Activated CD4-positive, alpha-beta T cell treated with anti-CD3 and anti-CD28 coated beads, Interleukin-2, amount 10 ng/mL, durations not matched to agents 24 days and 14 days (primary cell): ENCODE measurements around the gene PLXNB2. TPM values are rescaled to one million over a fixed set of nuclear protein-coding genes. Genes with fewer than 3 reads are reported as not detected.

Experiments used
- DNase-seq: peaks from one replicate; pipeline ENCODE4 v3.0.0; 2022
- H3K27ac Mint-ChIP-seq: one replicate; pipeline ENCODE4 v1.8.0; 2022; ENCODE audit warnings: mild to moderate bottlenecking, mixed read lengths
- H3K27me3 Mint-ChIP-seq: one replicate; pipeline ENCODE4 v1.8.0; 2022; ENCODE audit warnings: mixed read lengths
- H3K36me3 Mint-ChIP-seq: one replicate; pipeline ENCODE4 v1.8.0; 2022; ENCODE audit warnings: low read depth, mild to moderate bottlenecking, mixed read lengths
- H3K4me1 Mint-ChIP-seq: one replicate; pipeline ENCODE4 v1.8.0; 2021; ENCODE audit warnings: mixed read lengths
- H3K4me3 Mint-ChIP-seq: one replicate; pipeline ENCODE4 v1.8.0; 2022; ENCODE audit warnings: mild to moderate bottlenecking, moderate library complexity, mixed read lengths
- H3K9me3 Mint-ChIP-seq: one replicate; pipeline ENCODE4 v1.8.0; 2021; ENCODE audit warnings: mixed read lengths
- intact Hi-C: fragments of 100-400 bp; cut with micrococcal nuclease; formaldehyde crosslinking; loops from one replicate; pipeline ENCODE4 v1.15.1; 2023
- total RNA-seq: library from RNA; stranded (reverse); gene quantifications from 2 replicates; pipeline ENCODE4 v1.2.3, GENCODE V29; 2022

The PLXNB2 gene
- total RNA-seq, 1 donor from 2014 or later: 9.5 TPM

DNA sequence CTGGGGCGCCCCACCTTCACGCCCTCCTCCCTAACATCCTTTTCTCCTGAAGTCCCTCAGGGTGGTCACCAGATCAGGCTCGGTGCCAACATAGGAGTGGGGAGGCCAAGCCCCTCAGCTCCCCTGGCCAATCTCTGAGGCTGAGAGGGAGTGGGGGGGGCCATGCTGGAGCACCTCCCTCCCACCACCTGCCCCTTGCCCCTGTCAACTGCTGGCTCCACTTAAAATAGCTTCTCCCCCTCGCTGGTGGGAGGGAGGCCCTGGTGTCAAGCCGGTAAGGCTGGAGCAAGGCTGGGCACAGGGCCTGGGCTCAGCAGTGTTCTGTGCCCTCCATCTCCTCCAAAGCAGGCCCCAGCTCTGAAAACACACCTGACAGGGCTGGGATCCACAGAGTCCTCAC, 4.9 kb downstream of the PLXNB2 start:
- intact Hi-C loops: no loop called here
- no peak for DNase-seq
- peaks cover 19% of the 10 kb centered on the region for H3K27me3 Mint-ChIP-seq
- no peaks in the 10 kb centered on the region for H3K36me3 Mint-ChIP-seq
- H3K4me3 Mint-ChIP-seq: no peak overlapping the region
- no peaks in the 10 kb centered on the region for H3K9me3 Mint-ChIP-seq
- H3K27ac Mint-ChIP-seq: no peak overlapping the region
- peaks cover 8% of the 10 kb centered on the region for H3K4me1 Mint-ChIP-seq

DNA sequence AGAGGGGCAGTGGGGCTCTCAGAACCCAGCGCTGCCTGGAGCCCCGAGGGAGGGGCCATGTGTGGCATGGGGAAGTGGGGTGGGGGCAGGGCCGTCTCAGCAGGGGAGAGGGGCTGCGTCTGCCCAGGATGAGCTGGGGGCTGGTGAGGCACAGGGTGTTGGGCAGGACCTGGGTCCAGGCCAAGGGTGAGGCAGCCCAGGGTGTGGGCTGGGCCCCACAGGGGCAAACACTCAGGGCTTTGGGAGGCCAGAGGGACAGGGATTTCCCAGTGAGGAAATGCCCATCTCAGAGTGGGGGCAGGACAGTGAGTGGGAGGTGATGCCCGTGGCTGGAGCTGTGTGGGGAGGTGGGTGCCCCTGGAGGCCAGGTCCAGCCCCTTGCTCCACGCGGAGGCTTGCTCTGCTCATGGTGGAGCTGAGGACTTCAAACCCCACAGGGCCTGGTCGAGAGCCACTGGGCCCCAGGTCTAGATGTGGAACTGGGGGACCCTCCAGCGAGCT, 5.4 kb downstream of the PLXNB2 start:
- H3K4me3 Mint-ChIP-seq: no peak overlapping the region
- no peaks in the 10 kb centered on the region for H3K36me3 Mint-ChIP-seq
- no peaks in the 10 kb centered on the region for H3K9me3 Mint-ChIP-seq
- intact Hi-C loops: no loop called here
- DNase-seq: no peak
- peaks cover 19% of the 10 kb centered on the region for H3K27me3 Mint-ChIP-seq
- H3K27ac Mint-ChIP-seq: no peak overlapping the region
- peaks cover 8% of the 10 kb centered on the region for H3K4me1 Mint-ChIP-seq

DNA sequence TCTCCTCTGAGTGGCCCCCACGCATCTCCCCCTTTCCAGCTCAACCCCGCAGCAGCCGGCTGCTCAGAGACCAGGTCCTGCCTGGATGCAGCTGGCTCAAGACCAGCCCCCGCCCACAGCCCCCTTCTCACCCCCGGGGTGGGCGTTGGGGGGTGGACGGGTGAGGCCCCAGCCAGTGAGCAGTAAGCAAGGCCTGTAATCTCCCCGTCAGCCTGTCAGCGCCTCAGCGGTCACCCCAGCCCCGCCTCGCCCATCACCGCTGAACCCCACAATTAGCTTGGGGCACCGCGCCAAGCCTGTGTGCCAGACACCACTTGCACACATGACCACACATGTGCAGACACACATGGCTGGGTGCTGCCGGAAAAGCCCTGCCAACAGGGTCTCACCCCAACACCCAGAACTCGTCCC, 5.9 kb downstream of the PLXNB2 start:
- peaks cover 8% of the 10 kb centered on the region for H3K4me1 Mint-ChIP-seq

DNA sequence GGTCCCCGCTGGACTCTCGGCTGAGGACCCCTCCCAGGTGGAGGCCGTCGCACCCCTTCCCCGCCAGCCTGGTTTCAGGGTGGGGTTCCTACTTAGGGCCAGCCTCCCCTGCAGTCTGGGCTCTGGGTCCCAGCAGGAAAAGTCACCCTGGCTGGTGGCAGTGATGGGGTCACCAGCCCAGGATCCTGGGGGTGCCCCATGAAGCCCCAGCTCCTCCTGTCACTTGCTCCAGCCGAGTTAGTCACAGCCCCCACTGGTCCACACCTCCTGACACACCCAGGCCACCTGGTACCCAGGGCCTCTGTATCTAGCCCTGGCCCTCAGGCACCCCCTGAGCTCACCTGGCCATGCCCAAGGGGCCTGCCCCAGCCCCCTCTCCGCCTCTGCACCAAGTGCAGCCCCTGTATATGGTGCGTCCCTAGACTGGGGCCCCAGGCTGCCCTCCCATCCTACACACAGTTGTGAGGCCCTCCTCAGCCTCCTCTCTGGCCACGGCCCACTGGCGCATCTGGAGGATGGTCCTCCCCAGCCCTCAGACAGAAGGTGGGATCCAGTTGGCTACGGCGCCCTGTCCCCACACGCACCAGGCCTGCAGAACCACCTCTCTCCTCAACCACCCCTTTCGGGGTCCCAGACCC, 6.7 kb downstream of the PLXNB2 start:
- H3K4me3 Mint-ChIP-seq: no peak overlapping the region
- intact Hi-C loops: no loop called here
- DNase-seq: no peak

More for the DNA sequence above, 5.9 kb downstream of the PLXNB2 start:
- Mint-ChIP-seq H3K27me3 (peaks cover 19% of the 10 kb centered on the region), H3K27ac (no peak overlapping the region), H3K4me3 (no peak overlapping the region), H3K36me3 (no peaks in the 10 kb centered on the region), H3K9me3 (no peaks in the 10 kb centered on the region)
- DNase-seq: no peak
- intact Hi-C loops: no loop called here

DNA sequence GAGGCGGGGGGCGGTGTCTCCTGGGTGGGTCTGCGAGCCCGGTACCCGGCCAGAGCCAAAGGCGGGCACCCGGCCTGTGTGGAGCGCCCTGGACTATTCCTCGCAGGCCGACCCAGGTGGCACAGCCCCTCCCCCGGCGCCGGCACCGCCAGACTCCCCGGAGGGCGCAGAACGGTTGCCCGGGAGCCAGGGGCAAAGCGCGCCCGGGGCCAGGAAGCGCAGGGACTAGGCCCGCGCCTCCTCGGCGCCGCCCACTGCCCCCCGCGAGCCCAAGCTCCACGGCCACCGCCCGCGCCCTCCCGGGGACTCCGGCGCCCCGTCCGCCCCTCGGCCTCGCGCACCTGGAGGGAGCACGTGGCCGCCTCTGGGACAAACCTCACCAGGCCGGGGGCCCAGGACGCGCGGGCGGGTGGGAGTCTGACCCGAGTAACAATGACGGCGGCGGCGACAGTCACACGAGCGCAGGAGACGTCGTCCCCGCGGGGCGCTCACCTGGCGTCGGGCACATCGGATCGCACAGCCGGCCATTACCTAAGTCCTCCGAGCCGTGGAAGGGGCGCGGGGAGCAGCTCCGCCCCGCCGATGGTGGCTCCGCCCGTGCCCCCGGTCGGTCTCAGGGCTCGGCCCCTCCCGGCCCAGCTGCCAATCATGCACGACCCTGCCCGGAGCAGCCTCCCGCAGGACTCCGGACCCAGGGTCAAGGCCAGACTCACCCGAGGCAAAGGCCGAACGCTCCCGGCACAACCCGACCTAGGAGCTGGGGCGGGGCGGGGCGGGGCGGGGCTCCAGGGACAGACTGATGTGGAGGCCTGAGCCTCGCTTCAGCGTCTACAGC, 7.4 kb downstream of the PLXNB2 start:
- Mint-ChIP-seq H3K4me3 (no peak overlapping the region), H3K4me1 (no peaks in the 10 kb centered on the region), H3K36me3 (no peaks in the 10 kb centered on the region), H3K27me3 (peaks cover 13% of the 10 kb centered on the region), H3K9me3 (no peaks in the 10 kb centered on the region), H3K27ac (no peak overlapping the region)
- intact Hi-C loops: no loop called here
- DNase-seq: no peak

More for the DNA sequence above, 6.7 kb downstream of the PLXNB2 start:
- Mint-ChIP-seq H3K27ac (no peak overlapping the region), H3K4me1 (peaks cover 1% of the 10 kb centered on the region), H3K9me3 (no peaks in the 10 kb centered on the region), H3K27me3 (peaks cover 13% of the 10 kb centered on the region), H3K36me3 (no peaks in the 10 kb centered on the region)

DNA sequence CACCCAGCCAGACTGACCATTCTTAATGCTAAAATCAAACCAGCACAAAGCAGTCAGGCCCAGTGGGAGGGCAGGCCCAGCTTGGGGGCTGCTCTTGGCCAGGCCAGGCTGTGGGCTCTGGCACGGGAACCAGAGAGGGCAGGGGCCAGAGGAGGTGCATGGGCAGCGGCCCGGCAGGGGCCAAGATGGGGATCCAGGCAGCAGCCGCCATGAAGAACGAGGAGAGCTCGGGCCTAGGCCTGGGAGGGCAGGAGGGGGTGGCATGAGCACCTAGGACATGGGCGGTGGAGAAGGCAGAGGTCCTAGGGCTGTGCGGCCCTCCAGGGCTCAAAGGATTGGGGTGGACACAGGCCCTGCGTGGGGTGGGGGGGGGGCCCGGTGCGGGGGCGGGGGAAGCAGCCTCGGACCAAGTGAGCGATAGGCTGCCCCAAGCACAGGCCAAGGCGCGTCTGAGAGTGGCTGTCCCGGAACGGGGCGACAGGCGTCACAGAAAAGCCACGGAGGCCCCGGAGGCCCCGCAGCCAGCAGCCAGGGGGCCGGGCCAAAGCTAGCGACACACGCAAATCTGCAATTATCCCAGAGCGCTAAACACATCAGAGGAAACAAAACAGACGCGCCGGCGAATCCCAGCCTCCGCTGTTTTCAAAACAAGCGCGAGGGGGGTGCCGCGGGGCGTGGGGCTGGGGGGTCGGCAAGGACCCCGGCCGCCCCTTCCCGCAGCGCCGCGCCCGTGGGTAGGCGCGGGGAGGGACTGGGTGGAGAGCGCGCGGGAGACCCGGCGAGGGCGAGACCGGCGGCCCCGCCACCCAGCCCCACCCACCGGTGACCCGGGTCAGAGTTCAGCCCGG, 8.3 kb downstream of the PLXNB2 start:
- intact Hi-C loops: no loop called here
- H3K9me3 Mint-ChIP-seq: no peaks in the 10 kb centered on the region
- no peaks in the 10 kb centered on the region for H3K36me3 Mint-ChIP-seq
- peaks cover 13% of the 10 kb centered on the region for H3K27me3 Mint-ChIP-seq
- no peaks in the 10 kb centered on the region for H3K4me1 Mint-ChIP-seq
- no peak overlapping the region for H3K4me3 Mint-ChIP-seq
- H3K27ac Mint-ChIP-seq: no peak overlapping the region
- no peak for DNase-seq

DNA sequence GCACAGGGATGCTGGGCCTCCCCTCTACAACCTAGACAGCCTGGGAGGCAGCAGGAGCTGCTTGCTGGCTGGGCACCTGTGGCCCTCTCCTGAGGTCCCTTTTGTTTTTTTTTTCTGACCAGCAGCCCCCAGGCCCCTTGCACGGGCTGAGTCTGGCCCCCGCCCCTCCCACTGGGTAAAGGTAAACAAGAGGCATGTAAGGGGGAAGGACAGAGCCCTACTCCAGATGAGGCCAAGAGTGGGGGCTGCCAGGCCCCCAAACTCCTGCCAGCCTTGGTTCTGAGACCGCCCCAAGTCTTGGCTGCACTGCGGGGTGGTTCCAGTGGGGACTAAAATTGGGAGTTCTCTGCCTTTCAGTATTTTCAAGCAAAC, 9.2 kb downstream of the PLXNB2 start:
- Mint-ChIP-seq H3K36me3 (no peaks in the 10 kb centered on the region), H3K27ac (no peak overlapping the region), H3K4me1 (no peaks in the 10 kb centered on the region), H3K4me3 (no peak overlapping the region), H3K27me3 (peaks cover 13% of the 10 kb centered on the region), H3K9me3 (no peaks in the 10 kb centered on the region)
- intact Hi-C loops: no loop called here
- DNase-seq: no peak

DNA sequence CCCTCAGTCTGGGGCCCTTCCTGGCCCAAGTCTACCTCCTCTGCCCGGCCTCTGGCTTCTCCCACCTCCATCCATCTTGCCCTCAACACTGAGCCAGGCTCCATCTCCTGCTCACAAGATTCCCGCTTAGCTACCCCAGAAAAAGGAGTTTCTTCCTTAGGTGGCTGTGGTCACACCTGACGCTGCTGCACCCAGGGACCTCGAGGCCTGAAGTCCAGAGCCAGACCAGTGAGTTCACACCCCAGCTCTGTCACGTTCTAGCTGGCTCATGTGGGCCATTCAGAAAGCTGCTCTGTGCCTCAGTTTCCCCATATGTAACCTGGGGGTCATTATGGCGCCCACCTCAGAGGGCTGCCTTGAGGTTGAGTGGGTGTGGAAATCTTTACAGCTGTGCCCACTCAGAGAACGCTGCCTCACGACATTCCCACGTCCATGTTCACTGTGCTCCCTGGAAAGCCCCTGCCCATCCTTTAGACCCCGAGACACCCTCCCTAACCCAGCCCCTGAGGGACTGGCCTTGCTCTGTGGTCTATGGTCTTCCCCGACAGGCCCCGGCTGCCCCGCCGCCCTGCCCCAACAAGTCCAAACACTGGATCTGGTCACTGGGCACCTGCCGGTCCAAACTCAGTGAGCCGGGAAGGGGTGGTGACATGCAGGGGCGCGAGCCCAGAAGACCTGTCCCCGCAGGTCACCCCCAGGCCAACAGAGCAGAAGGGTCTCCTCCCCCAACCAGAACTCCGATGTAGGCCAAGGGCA, 9.8 kb downstream of the PLXNB2 start:
- intact Hi-C loops: no loop called here
- Mint-ChIP-seq H3K27ac (no peak overlapping the region), H3K27me3 (peaks cover 16% of the 10 kb centered on the region), H3K36me3 (no peaks in the 10 kb centered on the region), H3K4me3 (no peak overlapping the region), H3K9me3 (no peaks in the 10 kb centered on the region), H3K4me1 (peaks cover 4% of the 10 kb centered on the region)
- no peak for DNase-seq

DNA sequence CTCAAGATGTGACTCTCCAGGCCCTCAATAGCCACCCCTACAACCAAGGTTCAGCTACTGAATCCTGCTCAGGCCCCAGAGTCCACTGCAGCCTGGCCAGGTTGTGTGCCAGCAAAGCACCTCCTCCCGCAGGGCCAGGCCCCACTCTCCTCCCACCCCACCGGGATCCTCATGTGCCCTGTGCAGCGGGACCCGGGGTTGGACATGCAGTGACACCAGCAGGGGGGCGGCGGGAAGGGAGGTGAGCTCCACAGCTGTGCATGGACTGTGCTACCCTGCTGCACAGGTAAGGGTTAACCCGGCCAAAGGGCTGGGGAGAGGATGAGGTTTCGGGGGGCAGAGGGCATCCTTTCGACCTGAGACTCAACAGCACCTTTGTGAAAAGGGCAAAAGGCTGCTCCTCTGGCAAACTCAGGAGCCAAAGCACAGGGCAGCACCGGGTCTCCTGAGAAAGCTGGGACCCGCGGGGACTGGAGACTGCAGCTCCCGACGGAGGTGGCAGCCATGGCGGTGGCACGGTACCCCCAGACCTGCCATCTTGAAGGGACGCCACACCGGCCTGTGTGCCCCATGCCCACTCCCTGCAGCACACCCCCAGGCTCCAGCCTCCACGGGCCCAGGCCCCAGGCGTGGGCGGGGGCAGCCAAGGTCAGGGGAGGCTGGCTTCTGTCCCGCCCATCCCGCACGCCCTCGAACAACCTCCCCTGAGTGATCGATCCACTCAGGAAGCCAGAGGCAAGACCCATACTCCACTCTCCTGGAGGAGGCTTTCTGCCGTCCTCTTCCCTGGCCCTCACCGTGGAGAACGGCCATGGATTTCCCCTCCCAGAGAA, 10.6 kb downstream of the PLXNB2 start:
- no peak overlapping the region for H3K27ac Mint-ChIP-seq
- no peaks in the 10 kb centered on the region for H3K9me3 Mint-ChIP-seq
- peaks cover 6% of the 10 kb centered on the region for H3K4me1 Mint-ChIP-seq
- no peak overlapping the region for H3K4me3 Mint-ChIP-seq
- peaks cover 21% of the 10 kb centered on the region for H3K27me3 Mint-ChIP-seq
- intact Hi-C loops: no loop called here
- no peaks in the 10 kb centered on the region for H3K36me3 Mint-ChIP-seq
- DNase-seq: no peak

DNA sequence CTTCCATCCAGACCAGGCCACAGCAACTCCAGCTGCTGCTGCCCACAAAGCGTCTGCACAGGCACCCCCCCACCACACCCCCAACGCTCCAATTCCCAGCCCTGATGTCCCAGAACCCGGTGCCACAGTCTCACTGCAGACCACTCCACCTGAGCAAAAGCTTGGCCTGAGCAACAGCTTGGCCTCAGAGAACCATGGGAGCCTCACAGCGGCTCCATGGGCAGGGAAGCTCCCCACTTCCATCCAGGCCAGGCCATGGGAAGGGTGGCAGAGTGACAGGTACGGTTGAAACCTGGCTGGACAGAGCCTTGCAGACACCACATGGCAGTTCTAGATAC, 13.2 kb downstream of the PLXNB2 start:
- peaks cover 6% of the 10 kb centered on the region for H3K4me1 Mint-ChIP-seq
- no peak overlapping the region for H3K27ac Mint-ChIP-seq
- intact Hi-C loops: no loop called here
- no peaks in the 10 kb centered on the region for H3K36me3 Mint-ChIP-seq
- no peaks in the 10 kb centered on the region for H3K9me3 Mint-ChIP-seq
- no peak for DNase-seq
- H3K27me3 Mint-ChIP-seq: peaks cover 18% of the 10 kb centered on the region
- no peak overlapping the region for H3K4me3 Mint-ChIP-seq

DNA sequence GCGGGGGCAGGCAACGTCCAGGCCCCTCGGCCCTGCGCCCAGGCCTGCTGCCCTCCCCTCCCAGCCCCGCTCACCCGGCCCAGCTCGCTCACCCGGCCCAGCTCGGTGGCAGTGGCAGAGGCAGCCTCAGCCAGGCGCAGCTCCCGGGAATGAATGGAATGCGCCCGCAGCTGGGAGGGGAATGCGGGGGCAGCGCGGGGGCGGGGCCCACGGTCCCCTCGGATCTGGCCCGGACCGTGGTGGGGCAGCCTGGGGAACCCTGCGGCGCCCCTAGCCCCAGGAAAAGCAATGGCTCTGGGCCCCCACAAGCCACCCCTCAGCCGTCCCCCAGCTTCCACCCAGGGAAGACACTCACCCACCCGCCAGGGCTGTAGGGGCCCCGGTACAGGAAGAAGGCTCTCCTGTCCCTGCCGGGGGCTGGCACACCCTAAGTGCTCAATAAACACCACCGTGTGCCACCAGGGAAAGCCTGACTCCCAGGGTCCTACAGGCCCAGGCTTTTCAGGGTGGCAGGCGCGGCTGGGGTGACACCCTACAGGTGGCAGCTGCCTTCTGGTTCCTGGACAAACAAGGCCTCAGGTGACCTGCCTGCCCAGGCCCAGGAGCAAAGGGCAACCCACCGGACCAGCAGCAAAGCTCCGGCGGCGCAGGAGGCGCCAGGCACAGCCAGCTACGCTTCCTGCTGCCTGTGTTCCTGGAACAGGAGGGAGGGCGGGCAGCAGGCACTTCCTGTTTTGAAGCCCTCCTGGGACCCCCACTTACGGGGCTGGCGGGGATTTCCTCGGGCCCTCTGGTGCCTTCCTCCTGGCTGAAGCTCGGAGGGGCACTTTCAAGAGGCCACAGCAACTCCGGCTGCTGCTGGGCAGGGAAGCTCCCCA, 13.8 kb downstream of the PLXNB2 start:
- no peaks in the 10 kb centered on the region for H3K9me3 Mint-ChIP-seq
- DNase-seq: no peak
- no peak overlapping the region for H3K27ac Mint-ChIP-seq
- no peak overlapping the region for H3K4me3 Mint-ChIP-seq
- intact Hi-C loops: no loop called here
- H3K36me3 Mint-ChIP-seq: no peaks in the 10 kb centered on the region
- peaks cover 6% of the 10 kb centered on the region for H3K4me1 Mint-ChIP-seq
- H3K27me3 Mint-ChIP-seq: peaks cover 14% of the 10 kb centered on the region
